Activated naive CD4-positive, alpha-beta T cell treated with anti-CD3 and anti-CD28 coated beads, Interleukin-2, amount 50 U/mL, for 72 hours (primary cell): ENCODE measurements around the gene BDKRB2. TPM values are rescaled to one million over a fixed set of nuclear protein-coding genes. Genes with fewer than 3 reads are reported as not detected.
"Not testable (repeated sequence)": the region's sequence is repeated elsewhere in the genome, so short reads cannot be mapped to it uniquely, and the experiment has no call there.

Source experiments
- ATAC-seq, 2 donors: fragments of 150-1000 bp; cut with Tn5 transposase; 2 replicates each; pipeline ENCODE4 v1.10.0; 2021; ENCODE audit warnings: mild to moderate bottlenecking in 2 of 2, moderate library complexity in 2 of 2
- DNase-seq, 2 donors: peaks; one replicate each; pipeline ENCODE4 v3.0.0; 2021 to 2022; ENCODE audit warnings: low spot score in 2 of 2
- H3K27ac Mint-ChIP-seq, 2 donors: one replicate each; pipeline ENCODE4 v1.8.0; 2022; ENCODE audit warnings: mild to moderate bottlenecking in 2 of 2, mixed read lengths in 2 of 2
- H3K36me3 Mint-ChIP-seq, 2 donors: one replicate each; pipeline ENCODE4 v1.8.0; 2022; ENCODE audit warnings: mixed read lengths in 2 of 2
- H3K9me3 Mint-ChIP-seq, 2 donors: one replicate each; pipeline ENCODE4 v1.8.0; 2022; ENCODE audit warnings: mixed read lengths in 2 of 2
- total RNA-seq, 2 donors: library from RNA; stranded (reverse); gene quantifications; one replicate each; pipeline ENCODE4 v1.2.3, GENCODE V29; 2022

Gene BDKRB2
- total RNA-seq, 2 donors from 2014 or later = 0.08 TPM; not detected in 1

DNA sequence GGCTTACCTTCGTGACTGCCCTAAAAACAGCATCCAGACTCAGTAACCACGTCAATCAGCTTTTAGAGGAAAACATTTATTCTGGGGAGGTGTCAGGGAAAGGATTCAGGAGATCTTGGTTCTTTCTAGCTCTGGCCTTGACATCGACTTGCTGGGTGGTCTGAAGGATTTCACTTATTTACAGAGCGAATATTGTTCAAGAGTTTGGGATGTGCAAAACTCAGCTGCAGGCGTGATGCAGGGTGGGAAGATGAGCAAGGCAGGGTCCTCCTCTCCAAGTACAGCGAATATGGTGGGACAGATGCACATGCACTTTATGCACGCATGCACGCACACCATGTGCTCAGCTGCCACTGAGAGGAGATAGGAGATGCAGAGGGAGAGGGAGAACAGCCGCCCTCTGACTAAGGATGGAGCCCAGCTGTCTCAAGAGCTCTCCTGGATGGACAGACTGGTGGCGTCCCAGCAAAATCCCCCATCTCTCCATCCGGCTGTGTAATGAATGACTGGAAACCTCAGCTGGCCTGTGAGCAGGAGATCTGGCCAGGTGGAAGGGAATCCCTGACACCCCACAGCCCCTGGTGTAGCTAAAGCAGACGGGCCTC, 27.0 kb downstream of the BDKRB2 start:
- DNase-seq (no peak), ATAC-seq (no peak)
- H3K9me3 Mint-ChIP-seq = no peaks in the 10 kb centered on the region
- no peak overlapping the region for H3K27ac Mint-ChIP-seq
- no peaks in the 10 kb centered on the region for H3K36me3 Mint-ChIP-seq

- no peak for DNase-seq
- Mint-ChIP-seq H3K9me3 (no peaks in the 10 kb centered on the region), H3K27ac (no peak overlapping the region), H3K36me3 (no peaks in the 10 kb centered on the region)
- no peak for ATAC-seq
These were observed 27.9 kb downstream of the BDKRB2 start for GRCh38 chr14:96232506-96232905.

- Mint-ChIP-seq H3K27ac (no peak overlapping the region), H3K9me3 (no peaks in the 10 kb centered on the region), H3K36me3 (no peaks in the 10 kb centered on the region)
- ATAC-seq (no peak), DNase-seq (no peak)
These were observed 29.0 kb downstream of the BDKRB2 start for GRCh38 chr14:96233661-96234060.

- no peaks in the 10 kb centered on the region for H3K9me3 Mint-ChIP-seq
- DNase-seq (no peak), ATAC-seq (no peak)
- peak overlapping the region in 1 of 2 donors; percentile 22 for H3K27ac Mint-ChIP-seq
- no peaks in the 10 kb centered on the region for H3K36me3 Mint-ChIP-seq
These were observed 30.8 kb downstream of the BDKRB2 start for GRCh38 chr14:96235426-96235825.

DNA sequence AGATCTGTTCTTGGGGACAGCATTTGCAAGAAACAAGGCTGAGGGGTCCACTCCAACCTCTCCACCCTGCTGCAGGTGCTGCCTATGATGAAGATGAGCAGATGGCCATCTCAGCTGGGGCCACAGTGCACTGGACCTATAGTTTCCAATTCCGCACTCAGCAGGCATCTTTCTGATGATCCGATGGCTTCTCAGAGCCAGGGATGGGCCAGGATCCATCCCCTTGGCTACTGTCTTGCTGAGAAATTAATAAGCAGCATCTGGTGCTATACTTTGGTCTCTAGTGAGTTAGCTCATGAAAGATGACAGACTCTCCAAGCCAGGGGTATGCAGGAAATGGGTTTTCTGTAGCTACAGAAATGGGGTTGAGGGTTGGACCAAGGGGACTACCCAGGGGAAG, 33.0 kb downstream of the BDKRB2 start:
- no peak for ATAC-seq
- no peaks in the 10 kb centered on the region for H3K36me3 Mint-ChIP-seq
- no peak for DNase-seq
- H3K9me3 Mint-ChIP-seq = no peaks in the 10 kb centered on the region
- H3K27ac Mint-ChIP-seq = no peak overlapping the region

GRCh38 chr14:96238676-96239265, 34.1 kb downstream of the BDKRB2 start:
- no peak for ATAC-seq
- H3K27ac Mint-ChIP-seq = peak overlapping the region in 1 of 2 donors; percentile 37
- H3K9me3 Mint-ChIP-seq = no peaks in the 10 kb centered on the region
- no peaks in the 10 kb centered on the region for H3K36me3 Mint-ChIP-seq
- DNase-seq = no peak

- Mint-ChIP-seq H3K36me3 (no peaks in the 10 kb centered on the region), H3K9me3 (no peaks in the 10 kb centered on the region), H3K27ac (no peak overlapping the region)
- no peak for ATAC-seq
- DNase-seq = no peak
These were observed 35.1 kb downstream of the BDKRB2 start for GRCh38 chr14:96239711-96240141.

DNA sequence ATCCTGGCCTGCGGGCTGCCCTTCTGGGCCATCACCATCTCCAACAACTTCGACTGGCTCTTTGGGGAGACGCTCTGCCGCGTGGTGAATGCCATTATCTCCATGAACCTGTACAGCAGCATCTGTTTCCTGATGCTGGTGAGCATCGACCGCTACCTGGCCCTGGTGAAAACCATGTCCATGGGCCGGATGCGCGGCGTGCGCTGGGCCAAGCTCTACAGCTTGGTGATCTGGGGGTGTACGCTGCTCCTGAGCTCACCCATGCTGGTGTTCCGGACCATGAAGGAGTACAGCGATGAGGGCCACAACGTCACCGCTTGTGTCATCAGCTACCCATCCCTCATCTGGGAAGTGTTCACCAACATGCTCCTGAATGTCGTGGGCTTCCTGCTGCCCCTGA, 36.0 kb downstream of the BDKRB2 start:
- ATAC-seq (no peak), DNase-seq (no peak)
- no peaks in the 10 kb centered on the region for H3K9me3 Mint-ChIP-seq
- no peaks in the 10 kb centered on the region for H3K36me3 Mint-ChIP-seq
- H3K27ac Mint-ChIP-seq = no peak overlapping the region

GRCh38 chr14:96242126-96242525, 37.5 kb downstream of the BDKRB2 start:
- DNase-seq (no peak), ATAC-seq (no peak)
- H3K9me3 Mint-ChIP-seq = no peaks in the 10 kb centered on the region
- no peaks in the 10 kb centered on the region for H3K36me3 Mint-ChIP-seq
- H3K27ac Mint-ChIP-seq = peak overlapping the region in 1 of 2 donors; percentile 33

GRCh38 chr14:96243785-96244184, 39.1 kb downstream of the BDKRB2 start:
- DNase-seq = no peak
- ATAC-seq = no peak
- Mint-ChIP-seq H3K36me3 (no peaks in the 10 kb centered on the region), H3K9me3 (no peaks in the 10 kb centered on the region), H3K27ac (no peak overlapping the region)

GRCh38 chr14:96245074-96245473, 40.4 kb downstream of the BDKRB2 start:
- H3K36me3 Mint-ChIP-seq, DNase-seq, H3K9me3 Mint-ChIP-seq, ATAC-seq, H3K27ac Mint-ChIP-seq: not testable (repeated sequence)

GRCh38 chr14:96245710-96246538, 41.3 kb downstream of the BDKRB2 start:
- H3K9me3 Mint-ChIP-seq = no peaks in the 10 kb centered on the region

GRCh38 chr14:96246539-96246847, 41.9 kb downstream of the BDKRB2 start:
- no peak overlapping the region for H3K27ac Mint-ChIP-seq
- H3K9me3 Mint-ChIP-seq = no peaks in the 10 kb centered on the region
- H3K36me3 Mint-ChIP-seq = no peaks in the 10 kb centered on the region
- DNase-seq (no peak), ATAC-seq (no peak)

More at GRCh38 chr14:96245710-96246538, 41.3 kb downstream of the BDKRB2 start:
- DNase-seq = no peak
- Mint-ChIP-seq H3K36me3 (no peaks in the 10 kb centered on the region), H3K27ac (no peak overlapping the region)
- ATAC-seq = no peak

DNA sequence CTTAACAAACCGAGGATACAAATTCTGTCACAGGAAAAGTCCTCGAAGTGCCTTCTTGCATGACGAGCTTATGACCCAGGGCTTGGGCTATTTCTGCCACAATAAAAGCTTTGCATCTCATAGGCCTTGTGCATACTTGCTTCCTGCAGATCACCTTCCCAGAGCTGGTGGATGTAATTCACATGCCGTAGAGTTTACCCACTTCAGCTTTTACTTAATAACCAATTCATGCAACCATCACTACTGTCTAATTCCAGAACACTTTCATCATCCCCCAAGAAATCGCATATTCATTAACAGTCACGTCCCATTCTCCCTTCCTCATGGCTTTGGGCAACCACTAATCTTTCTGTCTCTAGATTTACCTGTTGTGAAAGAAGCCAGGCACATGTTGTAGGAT, 42.4 kb downstream of the BDKRB2 start:
- Mint-ChIP-seq H3K27ac (no peak overlapping the region), H3K36me3 (no peaks in the 10 kb centered on the region), H3K9me3 (no peaks in the 10 kb centered on the region)
- no peak for ATAC-seq
- DNase-seq = no peak

DNA sequence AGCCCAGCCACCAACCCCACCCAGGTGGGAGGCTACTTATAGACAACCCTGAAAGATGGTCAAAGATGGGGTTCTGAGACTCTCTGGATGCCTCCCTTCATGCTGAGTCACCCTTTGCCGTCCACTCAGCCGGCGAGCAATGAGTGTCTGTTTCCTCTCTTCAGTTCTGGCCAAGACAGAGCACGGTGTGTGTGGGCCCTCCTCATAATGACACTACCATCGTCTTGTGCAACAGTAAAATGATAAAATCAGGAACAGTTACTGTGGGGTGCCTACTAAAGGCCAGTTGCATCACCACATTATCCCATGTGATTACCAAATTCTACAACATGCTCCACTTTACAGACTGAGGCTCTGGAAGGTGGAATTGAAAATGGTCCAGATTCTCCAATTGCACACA, 44.4 kb downstream of the BDKRB2 start:
- ATAC-seq (no peak), DNase-seq (no peak)
- H3K9me3 Mint-ChIP-seq = no peaks in the 10 kb centered on the region
- no peaks in the 10 kb centered on the region for H3K36me3 Mint-ChIP-seq
- no peak overlapping the region for H3K27ac Mint-ChIP-seq

DNA sequence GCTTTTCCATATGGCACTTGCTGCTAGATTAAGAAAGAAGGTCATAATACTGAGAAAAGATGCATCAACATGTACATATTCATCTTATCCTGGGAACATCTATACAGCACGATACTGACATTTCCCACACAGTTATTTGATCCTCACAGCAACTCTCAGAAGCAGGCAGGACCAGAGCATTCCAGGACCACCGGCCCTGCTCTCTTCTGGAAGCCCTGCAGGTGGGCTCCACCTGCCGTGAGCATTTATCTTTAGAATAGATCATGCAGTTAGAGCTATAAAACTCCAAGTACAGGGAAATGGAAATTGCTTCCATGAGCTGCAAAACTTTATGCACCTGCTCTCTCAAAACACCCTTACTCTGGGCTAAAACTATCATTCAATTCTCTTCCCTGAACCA, 45.8 kb downstream of the BDKRB2 start:
- ATAC-seq (no peak), DNase-seq (no peak)
- H3K9me3 Mint-ChIP-seq = no peaks in the 10 kb centered on the region
- H3K27ac Mint-ChIP-seq = no peak overlapping the region
- no peaks in the 10 kb centered on the region for H3K36me3 Mint-ChIP-seq

DNA sequence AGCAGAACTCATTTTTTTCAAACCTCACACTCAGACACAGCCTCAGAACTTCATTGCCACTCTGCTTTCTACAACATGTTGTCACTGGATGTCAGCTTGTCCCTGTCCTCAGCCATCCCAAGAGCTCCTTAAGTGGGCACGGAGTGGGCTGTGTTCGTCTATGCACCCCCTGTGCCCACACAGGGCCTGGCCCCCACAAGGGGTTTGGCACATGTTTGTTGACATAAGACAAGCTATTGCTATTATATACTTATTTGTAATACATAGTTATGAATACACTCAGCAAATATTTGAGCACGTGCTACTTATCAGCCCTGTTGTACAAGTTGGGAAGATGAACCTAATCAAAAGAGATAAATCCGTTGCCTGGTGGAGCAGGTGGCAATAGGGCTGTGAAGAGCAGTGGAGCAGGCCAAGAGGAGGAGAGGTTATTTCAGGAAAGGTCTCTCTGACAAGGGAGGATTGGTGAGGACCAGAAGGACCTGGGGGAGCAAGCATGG, 47.1 kb downstream of the BDKRB2 start:
- no peaks in the 10 kb centered on the region for H3K9me3 Mint-ChIP-seq
- ATAC-seq = no peak
- H3K36me3 Mint-ChIP-seq = no peaks in the 10 kb centered on the region
- DNase-seq = no peak
- no peak overlapping the region for H3K27ac Mint-ChIP-seq
